Retinal pigment epithelial cell (primary cell): ENCODE data around the gene MAPK14.

ENCODE experiments used
- DNase-seq: peaks from one replicate; pipeline ENCODE4 v3.0.0-alpha.2; 2010; ENCODE audit warnings: low read depth
- H3K4me3 ChIP-seq: 2 replicates; pipeline ENCODE4 v1.5.1; 2011; ENCODE audit warnings: mild to moderate bottlenecking, low read length, control low read depth, moderate library complexity
- TF ChIP-seq, protein P1 (sequence below): conservative IDR thresholded peaks from 2 replicates; pipeline ENCODE4 v1.5.1; 2011; ENCODE audit warnings: low read depth, low read length, control low read depth, inconsistent platforms

The MAPK14 gene

DNA sequence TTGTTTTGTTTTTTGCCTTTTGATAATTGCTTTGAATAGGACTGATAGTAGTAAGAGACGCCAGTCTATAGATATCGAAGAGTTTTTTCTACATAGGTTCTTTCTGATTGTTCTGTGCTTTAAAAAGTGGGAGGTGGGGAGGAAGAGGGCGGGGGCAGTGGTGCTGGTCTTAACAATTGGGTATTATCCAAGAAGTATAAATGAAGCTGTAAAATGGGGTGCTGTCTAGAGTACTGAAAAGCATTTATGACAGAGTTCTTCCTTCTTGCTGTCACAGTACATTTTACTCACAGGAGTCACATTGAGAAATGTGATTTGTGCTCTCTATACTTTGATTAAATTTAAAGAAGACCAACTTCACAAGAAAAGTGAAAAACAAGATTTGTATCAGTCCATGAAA is 41.0 kb downstream of the MAPK14 start:
- TF ChIP-seq, protein P1, sequence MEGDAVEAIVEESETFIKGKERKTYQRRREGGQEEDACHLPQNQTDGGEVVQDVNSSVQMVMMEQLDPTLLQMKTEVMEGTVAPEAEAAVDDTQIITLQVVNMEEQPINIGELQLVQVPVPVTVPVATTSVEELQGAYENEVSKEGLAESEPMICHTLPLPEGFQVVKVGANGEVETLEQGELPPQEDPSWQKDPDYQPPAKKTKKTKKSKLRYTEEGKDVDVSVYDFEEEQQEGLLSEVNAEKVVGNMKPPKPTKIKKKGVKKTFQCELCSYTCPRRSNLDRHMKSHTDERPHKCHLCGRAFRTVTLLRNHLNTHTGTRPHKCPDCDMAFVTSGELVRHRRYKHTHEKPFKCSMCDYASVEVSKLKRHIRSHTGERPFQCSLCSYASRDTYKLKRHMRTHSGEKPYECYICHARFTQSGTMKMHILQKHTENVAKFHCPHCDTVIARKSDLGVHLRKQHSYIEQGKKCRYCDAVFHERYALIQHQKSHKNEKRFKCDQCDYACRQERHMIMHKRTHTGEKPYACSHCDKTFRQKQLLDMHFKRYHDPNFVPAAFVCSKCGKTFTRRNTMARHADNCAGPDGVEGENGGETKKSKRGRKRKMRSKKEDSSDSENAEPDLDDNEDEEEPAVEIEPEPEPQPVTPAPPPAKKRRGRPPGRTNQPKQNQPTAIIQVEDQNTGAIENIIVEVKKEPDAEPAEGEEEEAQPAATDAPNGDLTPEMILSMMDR = no peak
- no peak for DNase-seq
- H3K4me3 ChIP-seq = no peak overlapping the region

DNA sequence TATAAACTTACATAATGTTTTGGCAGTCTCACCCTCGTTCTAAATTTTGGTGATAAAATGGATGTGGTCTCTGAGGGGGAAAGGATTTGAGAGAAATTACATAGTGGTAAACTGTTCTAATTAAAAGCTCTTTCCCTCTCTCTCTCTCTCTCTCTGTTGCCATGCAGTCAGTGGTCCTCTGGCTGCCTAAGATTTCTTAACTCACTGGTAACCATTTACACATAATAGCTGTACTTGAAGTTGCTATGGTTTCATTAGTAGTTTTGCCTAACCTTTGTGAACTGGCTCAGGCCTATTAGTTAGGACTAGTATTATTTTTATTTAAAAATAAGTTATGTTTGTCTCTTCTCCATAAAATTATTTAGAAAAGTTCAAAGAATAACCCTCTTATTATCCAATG is 42.0 kb downstream of the MAPK14 start:
- TF ChIP-seq, protein P1 = no peak
- DNase-seq = no peak
- H3K4me3 ChIP-seq = no peak overlapping the region

DNA sequence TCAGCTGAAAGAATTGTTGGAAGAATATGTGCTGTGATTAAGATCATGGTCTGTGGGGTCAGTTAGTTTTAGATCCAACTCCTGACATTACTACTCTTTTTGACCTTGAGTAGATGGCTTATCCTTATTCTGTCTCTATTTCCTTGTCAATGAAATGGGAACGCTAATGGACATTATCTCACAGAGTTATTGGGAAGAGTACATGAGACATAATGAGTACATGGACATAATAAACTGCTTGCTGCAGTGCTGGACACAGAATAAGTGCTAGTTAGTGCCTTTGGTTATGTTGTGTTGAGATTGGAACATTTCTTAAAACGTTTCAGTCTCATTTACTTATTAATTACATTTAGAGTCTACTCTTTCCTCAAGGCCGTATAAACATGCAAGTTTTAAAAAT is 42.6 kb downstream of the MAPK14 start:
- no peak overlapping the region for H3K4me3 ChIP-seq
- no peak for DNase-seq
- TF ChIP-seq, protein P1 = no peak

DNA sequence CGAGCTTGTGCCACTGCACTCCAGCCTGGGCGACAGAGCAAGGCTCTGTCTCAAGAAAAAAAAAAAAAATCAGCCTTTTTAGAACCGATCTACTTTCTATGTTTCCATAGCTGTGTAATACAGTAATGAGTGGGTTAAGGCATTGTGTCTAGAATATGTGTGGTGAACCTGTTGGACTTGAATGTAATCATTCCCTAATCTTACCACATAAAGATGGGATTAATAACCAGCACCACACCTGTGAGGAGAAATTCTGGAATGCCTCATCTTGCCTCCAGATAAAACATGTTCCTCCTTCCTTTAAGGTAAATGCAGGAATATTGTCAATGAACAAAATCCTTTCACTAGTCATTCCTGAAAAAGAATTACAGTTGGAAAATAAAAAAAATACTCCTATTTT is 43.7 kb downstream of the MAPK14 start:
- DNase-seq = no peak
- no peak overlapping the region for H3K4me3 ChIP-seq
- TF ChIP-seq, protein P1 = no peak

DNA sequence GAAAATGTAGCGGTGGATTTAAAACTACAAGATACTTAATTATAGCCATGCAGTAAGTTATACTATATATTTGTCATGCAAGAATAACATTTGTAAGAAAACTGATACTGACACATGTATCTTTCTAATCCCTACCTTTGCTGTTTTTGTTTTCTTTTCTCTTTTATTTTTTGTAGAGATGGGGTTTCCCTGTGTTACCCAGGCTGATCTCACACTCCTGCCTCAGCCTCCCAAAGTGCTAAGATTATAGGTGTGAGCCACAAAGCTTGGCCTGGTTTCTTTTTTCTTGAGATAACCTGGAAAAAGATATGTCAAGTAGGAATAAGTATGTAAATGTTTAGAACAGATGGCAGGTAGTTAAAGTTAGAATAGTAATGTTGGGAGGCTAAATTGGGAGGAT is 44.1 kb downstream of the MAPK14 start:
- H3K4me3 ChIP-seq = no peak overlapping the region
- TF ChIP-seq, protein P1 = no peak
- DNase-seq = no peak

DNA sequence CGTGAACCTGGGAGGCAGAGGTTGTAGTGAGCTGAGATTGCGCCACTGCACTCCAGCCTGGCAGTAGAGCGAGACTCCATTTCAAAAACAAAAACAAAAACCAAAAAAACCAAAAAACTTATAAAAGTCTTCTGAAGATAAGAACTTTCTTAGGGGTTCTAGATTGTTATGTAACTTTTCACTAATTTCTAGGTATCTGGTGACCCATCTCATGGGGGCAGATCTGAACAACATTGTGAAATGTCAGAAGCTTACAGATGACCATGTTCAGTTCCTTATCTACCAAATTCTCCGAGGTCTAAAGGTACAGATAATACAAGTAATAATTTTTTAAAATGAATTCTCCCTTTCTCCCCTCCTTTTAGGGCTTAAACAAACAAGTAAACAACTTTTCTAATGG is 45.1 kb downstream of the MAPK14 start:
- H3K4me3 ChIP-seq = no peak overlapping the region
- no peak for DNase-seq
- TF ChIP-seq, protein P1 = no peak

DNA sequence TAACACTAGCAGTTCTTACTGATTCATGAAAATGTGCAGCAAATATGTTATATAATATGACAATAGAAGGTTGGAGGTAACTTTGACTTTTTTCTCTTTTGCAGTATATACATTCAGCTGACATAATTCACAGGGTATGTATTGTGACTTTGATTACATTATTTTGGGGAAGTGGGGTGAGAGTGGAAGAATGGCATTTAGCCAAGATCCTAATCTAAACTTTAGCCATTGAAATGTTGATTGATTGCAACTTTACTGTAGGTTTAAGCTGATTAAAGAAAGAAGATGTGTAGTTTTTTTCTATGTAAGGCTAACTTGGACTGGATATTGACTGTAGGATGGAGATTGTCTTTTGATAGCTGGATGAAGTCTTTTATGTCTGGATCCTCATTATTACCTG is 46.0 kb downstream of the MAPK14 start:
- H3K4me3 ChIP-seq = no peak overlapping the region
- TF ChIP-seq, protein P1 = no peak
- no peak for DNase-seq
